GM21576 (cell line): ENCODE measurements around the gene HPCAL1.

ENCODE experiments used
- ATAC-seq: cut with Tn5 transposase; IDR thresholded peaks from one replicate; pipeline ENCODE4 v1.9.1; 2021; ENCODE audit warnings: mild to moderate bottlenecking, moderate library complexity; ENCODE audit not compliant: unreplicated experiment

HPCAL1 gene

DNA sequence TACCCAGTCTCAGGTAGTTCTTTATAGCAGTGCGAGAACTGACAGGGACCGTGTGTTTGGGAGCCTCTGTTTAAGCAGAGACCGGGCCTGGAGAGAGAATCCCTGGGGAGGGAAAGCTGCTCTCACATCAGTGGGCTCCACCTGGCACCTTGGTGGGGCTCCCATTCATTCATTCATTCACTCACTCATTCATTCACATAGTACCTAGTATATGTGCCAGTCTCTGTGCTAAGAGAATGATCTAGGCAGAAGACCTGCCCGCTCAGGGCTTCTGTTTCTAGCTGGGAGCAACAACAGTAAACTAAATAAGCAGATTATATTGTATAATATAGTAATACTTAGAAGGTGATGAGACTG lies 17.8 kb downstream of the HPCAL1 start:
- no peak for ATAC-seq

GRCh38 chr2:10320933-10321332 lies 18.2 kb downstream of the HPCAL1 start:
- no peak for ATAC-seq

- ATAC-seq: no peak
These were observed 18.9 kb downstream of the HPCAL1 start for GRCh38 chr2:10321622-10322021.

DNA sequence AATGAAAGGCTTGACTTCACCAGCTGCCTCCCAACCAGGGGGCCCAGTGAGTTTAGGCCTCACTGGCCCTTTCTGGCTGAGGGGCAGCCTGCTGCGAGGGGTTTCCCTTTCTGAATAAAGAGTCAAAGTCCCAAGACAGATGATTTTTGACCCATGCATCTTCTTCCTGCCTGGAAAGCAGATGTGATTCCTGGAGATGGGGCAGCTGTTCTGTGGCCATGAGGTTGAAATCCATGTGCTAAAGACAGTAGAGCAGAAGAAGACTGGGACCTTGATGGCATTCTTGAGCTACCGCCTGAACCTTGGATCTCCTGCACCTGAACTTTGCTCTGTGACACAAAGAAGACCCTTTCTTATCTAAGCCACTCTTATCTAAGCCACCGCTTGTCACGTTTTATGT lies 19.8 kb downstream of the HPCAL1 start:
- ATAC-seq: no peak

GRCh38 chr2:10322973-10323372 lies 20.3 kb downstream of the HPCAL1 start:
- no peak for ATAC-seq

GRCh38 chr2:10323535-10323934 lies 20.8 kb downstream of the HPCAL1 start:
- ATAC-seq: no peak

- no peak for ATAC-seq
These were observed 21.6 kb downstream of the HPCAL1 start for GRCh38 chr2:10324095-10324832.

- ATAC-seq: no peak
These were observed 22.8 kb downstream of the HPCAL1 start for GRCh38 chr2:10325278-10326145.

DNA sequence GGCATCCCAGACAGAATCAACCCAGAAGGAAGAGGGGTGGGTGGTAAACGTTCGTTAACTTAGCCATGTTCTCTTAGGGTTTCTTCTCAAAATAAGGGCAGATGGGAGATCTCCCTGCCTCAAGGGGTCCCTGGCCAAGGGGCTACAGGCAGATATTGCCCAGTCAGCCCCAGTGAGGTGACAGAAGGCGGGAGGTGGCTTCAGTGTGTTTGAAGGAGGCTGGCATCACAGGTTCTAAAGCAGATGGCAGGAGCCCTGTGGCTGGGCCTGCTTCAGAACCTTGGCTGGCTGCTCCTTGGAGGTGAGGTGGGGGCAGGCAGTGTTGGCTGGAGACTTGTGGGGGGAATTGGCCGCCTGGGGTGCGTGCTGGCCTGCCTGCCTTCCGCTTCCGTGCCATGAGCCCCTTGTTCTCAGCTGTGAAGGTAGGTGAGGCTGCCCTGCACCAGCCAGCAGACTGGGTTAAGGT lies 23.5 kb downstream of the HPCAL1 start:
- ATAC-seq: no peak

DNA sequence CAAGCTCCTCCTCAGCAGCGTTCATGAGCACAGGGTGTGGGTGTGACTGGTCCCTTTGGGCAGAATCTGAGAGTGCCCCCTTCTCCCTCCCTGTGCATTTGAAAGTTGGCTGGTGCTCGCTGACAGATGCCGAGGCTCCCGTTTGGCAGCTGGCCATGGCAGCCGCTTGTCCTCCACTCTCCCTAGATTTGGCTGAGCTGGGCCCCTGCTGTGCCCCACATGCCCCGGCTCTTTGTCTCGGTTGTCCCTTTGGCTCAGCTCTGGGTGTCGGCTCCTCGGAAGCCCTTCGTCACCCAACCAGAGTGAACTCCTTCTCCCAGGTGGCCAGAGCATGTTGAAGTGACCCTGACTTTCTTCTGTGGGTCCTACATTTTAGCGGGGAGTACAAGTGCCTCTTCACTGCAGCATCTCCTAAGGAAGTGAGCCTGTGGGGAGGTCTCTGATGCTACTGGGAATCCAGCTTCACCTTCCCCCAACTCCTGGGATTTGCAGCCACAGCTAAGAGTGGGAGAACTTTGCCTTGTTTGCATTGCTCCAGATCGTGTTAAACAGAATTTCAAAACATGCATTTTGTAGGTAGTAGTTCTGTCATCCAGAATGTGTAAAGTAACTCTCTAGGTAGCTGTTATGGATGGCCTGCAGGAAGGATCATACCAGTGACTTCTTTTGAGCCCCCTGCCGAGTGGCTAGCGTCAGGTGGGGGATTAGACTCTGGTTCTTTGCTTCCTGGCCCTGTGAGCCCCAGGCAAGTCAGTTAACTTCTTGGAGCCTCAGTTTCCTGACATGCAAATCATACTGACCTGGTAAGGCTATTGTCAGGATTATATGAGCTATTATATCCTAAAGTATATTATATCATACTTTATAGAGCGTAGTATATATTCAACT lies 24.2 kb downstream of the HPCAL1 start:
- ATAC-seq: no peak

GRCh38 chr2:10327896-10328669 lies 25.4 kb downstream of the HPCAL1 start:
- ATAC-seq: no peak

DNA sequence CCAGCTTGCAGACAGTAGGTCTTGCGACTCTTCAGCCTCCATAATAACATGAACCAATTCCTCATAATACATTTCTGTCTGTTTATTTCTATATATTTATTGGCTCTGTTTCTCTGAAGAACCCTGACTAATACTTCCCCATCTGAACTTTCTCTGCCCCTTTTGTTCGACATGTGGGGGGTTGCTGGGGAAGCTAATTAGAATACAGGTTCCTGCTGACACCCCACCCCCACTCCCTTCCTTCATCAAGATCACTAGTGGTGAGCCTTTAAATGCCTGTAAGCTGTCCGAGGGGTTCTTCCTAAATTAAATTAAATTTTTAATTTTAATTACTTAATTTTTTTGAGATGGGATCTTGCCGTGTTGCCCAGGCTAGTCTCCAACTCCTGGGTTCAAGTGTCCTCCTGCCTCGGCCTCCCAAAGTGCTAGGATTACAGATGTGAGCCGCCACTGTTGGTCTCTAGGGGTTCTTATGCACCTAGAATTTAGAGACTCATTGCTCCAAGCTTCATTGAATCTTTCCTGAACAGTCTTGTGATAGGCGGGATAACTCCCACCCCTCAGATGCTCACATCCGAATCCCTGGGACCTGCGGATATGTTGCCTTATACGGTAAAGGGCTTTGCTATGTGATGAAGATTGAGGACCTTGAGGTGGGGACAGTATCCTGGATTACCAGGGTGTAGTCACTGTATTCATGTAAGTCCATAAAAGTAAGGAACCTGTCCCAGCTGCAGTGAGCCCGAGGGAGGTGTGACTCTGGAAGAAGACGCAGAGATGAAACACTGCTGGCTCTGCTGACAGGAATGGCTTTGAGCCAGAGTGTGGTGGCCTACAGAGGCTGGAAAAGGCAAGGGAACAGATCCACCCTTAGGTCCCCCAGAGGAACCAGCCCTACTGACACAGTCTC lies 26.2 kb downstream of the HPCAL1 start:
- ATAC-seq: no peak

- no peak for ATAC-seq
These were observed 26.8 kb downstream of the HPCAL1 start for GRCh38 chr2:10329580-10329879.

GRCh38 chr2:10329880-10330699 lies 27.4 kb downstream of the HPCAL1 start:
- no peak for ATAC-seq

GRCh38 chr2:10330700-10331026 lies 28.0 kb downstream of the HPCAL1 start:
- ATAC-seq: no peak

DNA sequence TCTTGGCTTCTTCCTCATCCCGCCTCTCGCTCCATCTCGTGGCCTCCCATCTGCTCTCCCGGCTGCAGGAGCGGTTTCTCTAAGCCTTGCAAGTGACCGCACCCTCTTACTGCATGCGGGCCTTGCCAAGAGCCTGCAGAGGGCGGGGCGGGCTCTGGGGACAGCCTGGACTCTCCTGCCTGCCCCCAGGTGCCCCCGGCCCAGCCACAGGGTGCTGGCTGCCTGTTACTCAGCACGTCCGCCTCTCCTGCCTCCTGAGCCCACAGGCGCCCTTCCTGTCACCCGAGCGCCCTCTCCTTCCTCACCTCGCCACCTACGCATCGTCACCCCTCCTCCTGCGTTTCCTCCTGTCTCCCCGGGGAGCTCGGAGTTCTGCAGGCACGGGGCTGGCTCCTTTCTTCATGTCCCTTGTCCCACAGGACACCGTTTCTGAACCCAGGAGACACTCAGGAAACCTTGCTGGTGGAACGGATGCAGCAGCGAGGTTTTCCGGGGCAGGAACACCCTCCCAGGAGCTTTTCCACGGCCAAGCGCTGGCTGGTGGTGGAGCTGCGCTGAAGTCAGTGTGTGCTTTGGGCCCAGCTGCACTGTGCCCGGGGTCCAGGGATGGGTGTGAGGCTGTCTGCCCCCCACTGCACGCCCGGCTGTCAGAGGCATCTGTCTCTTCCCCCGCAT lies 28.5 kb downstream of the HPCAL1 start:
- ATAC-seq: peak; percentile 65

DNA sequence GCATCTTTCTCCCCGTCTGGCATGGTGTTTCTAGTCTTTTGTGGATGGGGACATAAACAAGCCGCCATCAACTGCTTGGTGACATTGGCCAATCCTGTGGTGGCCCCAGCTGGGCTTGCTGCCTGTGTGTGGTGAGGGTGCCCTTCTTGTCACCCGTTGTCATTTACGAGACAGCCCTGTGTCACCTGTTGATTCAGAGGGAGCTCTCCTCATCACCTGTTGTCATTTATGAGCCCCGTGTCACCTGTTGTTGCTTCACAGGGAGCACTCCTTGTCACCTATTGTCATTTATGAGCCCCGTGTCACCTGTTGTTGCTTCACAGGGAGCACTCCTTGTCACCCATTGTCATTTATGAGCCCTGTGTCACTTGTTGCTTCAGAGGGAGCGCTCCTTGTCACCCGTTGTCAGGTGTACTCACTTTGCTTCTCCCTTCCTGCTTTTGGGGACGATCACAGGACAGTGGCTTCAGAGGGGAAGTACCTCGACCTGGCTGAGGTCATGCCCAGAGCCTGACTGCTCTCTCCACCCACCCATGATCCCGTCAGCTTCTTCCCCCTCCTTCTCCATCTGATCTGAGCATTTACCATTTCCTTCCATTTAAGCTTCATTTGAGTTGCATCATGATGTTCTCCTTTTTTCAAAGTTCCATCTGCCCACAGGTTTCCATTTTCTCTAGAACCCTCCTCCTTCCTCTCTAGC lies 29.1 kb downstream of the HPCAL1 start:
- peak; percentile 67 for ATAC-seq
